PFSK-1 (cell line): Measurements from ENCODE around the gene SH3YL1.

Experiments used
- FOXP2 ChIP-seq: optimal IDR thresholded peaks from 2 replicates; pipeline ENCODE3; 2011; ENCODE audit warnings: borderline replicate concordance, control low read depth, inconsistent platforms; ENCODE audit not compliant: insufficient read depth; ENCODE audit errors: extremely low read length, extremely low read depth
- POLR2AphosphoS5 ChIP-seq: IDR thresholded peaks from 2 replicates; pipeline ENCODE4 v1.6.1; 2012; ENCODE audit warnings: low read depth, mild to moderate bottlenecking, control low read depth, low read length, moderate library complexity
- TAF1 ChIP-seq: IDR thresholded peaks from 2 replicates; pipeline ENCODE4 v1.6.1; 2012; ENCODE audit warnings: low read length, control low read depth, borderline replicate concordance; ENCODE audit not compliant: insufficient read depth
- TF ChIP-seq, protein P1 (sequence below), 2 experiments: IDR thresholded peaks; 2 replicates each; pipeline versions ENCODE4 v1.6.1 to v1.8.0; 2011 to 2012; ENCODE audit warnings: low read depth in 2 of 2, low read length in 2 of 2, control low read depth in 1 of 2, inconsistent platforms in 1 of 2, mild to moderate bottlenecking in 1 of 2, moderate library complexity in 1 of 2; ENCODE audit not compliant: insufficient read depth in 1 of 2

- TF ChIP-seq POLR2AphosphoS5: no peak
- TF ChIP-seq, protein P1, sequence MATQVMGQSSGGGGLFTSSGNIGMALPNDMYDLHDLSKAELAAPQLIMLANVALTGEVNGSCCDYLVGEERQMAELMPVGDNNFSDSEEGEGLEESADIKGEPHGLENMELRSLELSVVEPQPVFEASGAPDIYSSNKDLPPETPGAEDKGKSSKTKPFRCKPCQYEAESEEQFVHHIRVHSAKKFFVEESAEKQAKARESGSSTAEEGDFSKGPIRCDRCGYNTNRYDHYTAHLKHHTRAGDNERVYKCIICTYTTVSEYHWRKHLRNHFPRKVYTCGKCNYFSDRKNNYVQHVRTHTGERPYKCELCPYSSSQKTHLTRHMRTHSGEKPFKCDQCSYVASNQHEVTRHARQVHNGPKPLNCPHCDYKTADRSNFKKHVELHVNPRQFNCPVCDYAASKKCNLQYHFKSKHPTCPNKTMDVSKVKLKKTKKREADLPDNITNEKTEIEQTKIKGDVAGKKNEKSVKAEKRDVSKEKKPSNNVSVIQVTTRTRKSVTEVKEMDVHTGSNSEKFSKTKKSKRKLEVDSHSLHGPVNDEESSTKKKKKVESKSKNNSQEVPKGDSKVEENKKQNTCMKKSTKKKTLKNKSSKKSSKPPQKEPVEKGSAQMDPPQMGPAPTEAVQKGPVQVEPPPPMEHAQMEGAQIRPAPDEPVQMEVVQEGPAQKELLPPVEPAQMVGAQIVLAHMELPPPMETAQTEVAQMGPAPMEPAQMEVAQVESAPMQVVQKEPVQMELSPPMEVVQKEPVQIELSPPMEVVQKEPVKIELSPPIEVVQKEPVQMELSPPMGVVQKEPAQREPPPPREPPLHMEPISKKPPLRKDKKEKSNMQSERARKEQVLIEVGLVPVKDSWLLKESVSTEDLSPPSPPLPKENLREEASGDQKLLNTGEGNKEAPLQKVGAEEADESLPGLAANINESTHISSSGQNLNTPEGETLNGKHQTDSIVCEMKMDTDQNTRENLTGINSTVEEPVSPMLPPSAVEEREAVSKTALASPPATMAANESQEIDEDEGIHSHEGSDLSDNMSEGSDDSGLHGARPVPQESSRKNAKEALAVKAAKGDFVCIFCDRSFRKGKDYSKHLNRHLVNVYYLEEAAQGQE (IDR thresholded peaks at IDR 0.05; ENCODE audit: insufficient read depth in 1 of 2, low read depth in 2 of 2, low read length in 2 of 2): no peak
- TF ChIP-seq TAF1: no peak
- no peak for TF ChIP-seq FOXP2
Observed at GRCh38 chr2:305366-305765, 41.5 kb upstream of the SH3YL1 start.
